GM18502 (cell line): Measurements from ENCODE around the gene KCNK3.

Source experiments
- ATAC-seq: cut with Tn5 transposase; IDR thresholded peaks from one replicate; pipeline ENCODE4 v1.9.1; 2021; ENCODE audit warnings: mild to moderate bottlenecking; ENCODE audit not compliant: unreplicated experiment, poor library complexity

The KCNK3 gene

DNA sequence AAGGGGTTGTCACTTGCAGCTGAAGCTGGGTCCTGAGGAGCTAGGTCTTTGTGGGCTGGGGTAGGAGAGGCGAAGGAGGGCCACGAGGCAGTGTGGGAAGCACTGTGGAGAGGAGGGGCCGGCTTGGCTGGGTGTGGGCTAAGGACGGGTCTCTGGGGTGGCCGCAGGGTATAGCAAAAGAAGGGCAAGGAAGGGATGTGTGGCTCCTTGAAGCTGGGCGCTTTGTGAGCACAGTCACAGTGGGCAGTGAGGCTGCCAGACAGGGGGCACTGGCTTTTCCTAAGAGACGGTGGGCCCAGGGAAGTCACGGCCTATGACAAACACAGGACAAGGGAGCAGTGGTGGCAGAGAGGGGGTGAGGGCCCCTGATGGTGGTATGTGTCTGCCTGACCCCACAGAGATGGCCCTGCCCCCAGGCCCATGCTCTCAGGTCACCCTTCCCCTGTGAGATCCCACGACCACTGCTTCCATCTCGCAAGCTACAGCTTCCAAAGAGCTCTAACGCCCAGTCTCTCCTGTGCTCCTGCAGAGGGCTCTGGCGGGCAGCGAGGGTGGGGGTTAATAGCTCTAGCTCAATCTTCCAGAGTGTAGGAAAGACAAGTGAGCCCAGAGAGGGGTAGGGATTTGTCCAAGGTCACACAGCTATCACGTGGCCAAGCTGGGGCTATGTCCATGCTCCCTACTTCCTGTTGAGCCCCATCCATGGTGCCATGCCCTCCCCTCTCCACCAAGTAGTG is 32.4 kb downstream of the KCNK3 start:
- ATAC-seq, result no peak

DNA sequence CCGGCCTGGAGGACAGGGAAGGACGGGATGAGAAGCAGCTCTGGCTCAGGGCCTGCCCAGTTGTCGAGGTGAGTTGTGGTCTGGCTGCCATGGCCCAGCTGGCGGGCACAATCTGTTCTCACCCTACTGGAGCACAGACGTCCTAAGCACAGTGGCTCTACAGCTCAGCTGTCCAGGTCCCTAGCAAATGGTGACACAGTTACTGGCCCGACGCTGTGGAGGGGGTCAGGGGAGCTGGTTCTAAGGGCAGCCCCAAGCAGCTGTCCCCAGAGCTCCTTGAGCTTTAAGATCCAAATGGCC is 32.9 kb downstream of the KCNK3 start:
- ATAC-seq, result no peak

DNA sequence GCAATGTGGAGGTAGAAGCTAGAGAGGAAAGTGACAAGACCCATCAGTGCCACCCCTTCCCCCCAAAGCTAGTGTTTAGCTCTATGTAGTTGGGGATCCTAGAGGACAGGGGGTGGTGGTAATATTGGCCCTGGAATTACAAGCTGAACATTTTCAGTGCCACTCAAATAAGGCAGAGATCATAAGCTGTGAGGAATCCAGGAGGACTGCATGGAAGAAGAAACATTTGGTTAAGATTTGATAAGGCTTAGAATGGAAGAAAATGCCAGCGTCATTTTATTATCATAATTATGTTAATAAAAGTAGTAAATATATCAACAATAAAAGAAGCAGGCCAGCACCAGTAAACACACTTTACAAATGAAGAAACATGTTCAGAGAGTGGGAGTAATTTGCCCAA is 33.7 kb downstream of the KCNK3 start:
- no peak for ATAC-seq

- ATAC-seq, result no peak
Measured at GRCh38 chr2:26727641-26728561, 35.4 kb downstream of the KCNK3 start.

DNA sequence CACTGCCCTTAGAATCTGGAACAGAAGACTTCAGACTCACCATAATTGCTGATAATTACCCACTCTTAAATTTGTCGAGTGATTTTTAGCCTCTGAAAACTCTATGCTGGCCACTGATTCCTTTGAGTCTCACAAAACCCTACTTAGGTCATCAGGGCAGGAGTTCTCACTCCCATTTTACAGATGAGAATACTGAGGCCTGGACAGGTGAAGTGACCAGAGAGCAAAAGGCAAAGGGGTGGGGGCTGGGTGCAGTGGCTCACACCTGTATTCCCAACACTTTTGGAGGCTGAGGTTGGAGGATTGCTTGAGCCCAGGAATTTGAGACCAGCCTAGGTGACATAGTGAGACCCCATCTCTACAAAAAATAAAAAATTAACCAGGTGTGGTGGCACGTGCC is 36.8 kb downstream of the KCNK3 start:
- no peak for ATAC-seq

GRCh38 chr2:26730549-26731344 is 38.2 kb downstream of the KCNK3 start:
- no peak for ATAC-seq

GRCh38 chr2:26731714-26732113 is 39.2 kb downstream of the KCNK3 start:
- no peak for ATAC-seq

DNA sequence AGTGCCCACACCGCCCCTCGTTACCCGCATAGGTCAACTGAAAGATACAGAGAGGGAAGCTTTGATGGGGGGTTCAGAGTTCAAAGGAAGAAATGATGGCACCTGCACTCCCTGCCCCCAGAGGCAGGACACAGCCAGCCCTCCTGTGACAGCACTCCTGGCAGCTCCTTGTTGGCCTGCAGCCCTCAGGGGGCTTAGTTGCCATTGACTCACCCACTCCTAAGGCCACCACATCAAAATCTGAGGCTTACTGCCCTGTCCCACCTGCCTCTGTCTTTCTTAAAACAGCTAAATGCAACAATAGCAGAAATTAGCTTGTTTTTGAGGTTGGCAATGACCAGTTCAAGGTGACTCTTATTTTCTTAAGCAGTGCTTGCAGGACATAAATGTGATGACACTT is 39.9 kb downstream of the KCNK3 start:
- ATAC-seq, result no peak

- ATAC-seq, result no peak
Measured at GRCh38 chr2:26733413-26733812, 40.9 kb downstream of the KCNK3 start.

DNA sequence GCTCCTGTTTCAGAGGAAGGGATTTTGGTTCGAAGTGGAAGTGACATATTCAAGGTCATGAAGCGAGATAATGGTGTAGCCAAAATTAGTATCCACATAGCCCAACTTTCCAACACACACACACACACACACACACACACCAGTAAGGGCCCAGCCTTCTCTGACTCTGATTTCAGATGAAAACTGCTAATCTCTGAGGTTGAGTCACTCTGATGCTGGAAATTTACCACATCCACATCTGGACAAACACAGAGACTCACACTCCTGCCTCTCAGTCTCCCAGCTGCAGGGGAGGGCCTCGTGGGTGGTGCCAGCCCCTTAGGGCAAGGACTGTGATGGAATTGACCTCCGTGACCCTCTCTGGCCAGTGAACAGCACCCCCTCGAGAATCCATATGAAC is 42.6 kb downstream of the KCNK3 start:
- no peak for ATAC-seq

- ATAC-seq, result no peak
Measured at GRCh38 chr2:26735883-26736588, 43.5 kb downstream of the KCNK3 start.

GRCh38 chr2:26737221-26737620 is 44.7 kb downstream of the KCNK3 start:
- no peak for ATAC-seq

- no peak for ATAC-seq
Measured at GRCh38 chr2:26738481-26738880, 46.0 kb downstream of the KCNK3 start.

DNA sequence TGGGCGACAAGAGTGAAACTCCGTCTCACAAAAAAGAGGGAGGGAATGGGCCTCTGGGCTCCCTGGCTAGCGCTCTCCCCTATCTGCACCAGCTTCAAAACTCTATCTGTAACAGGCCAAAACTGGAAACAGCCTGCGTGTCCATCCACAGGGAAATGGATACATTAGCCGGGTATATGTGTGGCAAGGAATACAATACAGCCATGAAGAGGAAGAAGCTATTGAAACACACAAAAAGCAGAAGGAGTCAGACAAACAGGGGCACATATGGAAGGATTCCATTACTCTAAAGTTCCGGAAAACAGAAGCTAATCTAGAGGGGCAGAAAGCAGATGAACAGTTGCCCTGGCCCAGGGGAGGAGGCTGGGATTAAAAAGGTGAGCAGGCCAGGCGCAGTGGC is 47.0 kb downstream of the KCNK3 start:
- ATAC-seq, result no peak

DNA sequence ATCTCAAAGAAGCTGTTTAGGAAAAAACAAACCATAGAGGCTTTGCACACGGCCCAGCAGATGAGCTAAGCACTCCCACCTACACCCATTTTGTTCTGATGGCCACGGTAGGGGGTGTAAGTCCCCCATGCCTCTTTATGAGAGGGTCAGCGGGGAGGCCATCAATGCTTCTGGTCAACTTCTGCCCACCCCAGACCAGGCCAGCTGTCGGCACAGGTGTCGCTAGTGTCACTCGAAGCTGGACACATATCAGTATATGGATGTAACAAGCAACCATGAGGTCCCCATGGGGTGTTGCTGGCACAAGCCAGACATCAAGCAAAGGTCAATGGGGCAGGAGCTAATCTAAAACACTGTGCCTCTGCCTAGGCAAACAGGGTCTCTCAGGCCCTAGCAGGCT is 47.8 kb downstream of the KCNK3 start:
- no peak for ATAC-seq

- no peak for ATAC-seq
Measured at GRCh38 chr2:26740890-26741302, 48.4 kb downstream of the KCNK3 start.

DNA sequence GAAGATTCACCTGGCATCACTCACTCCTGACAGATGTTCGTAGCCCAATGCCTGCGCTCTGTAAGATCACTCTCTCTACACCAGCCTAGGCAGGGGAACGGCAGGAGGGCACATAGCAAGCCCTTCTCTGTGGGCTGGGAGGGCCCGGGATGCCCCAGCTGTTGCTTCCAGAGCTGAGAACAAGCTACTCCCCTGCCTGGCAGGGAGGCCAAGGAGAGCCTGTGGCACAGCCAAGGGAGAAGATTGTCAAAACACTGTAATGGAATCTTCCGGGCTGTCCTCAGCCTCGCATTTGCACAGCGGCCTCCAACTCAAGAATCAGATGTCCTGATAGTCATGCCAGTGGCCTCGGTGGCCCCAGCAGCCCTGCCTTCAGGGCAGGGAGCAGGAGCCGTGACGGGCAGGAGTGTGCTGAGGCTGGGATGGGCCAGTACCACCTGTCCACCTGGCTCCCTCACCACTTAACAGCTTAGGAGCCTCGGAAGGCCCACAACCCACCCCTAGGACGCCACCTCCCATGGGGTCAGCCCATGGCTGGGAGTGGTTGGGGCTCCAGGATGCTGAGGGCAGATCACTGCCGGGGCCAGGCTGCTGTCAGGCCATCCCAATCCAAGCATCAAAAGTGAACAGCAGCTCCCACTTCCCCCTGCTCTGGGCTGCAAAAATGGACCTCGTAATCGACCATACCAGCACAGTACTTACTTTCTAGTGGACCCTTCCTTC is 49.7 kb downstream of the KCNK3 start:
- no peak for ATAC-seq

GRCh38 chr2:26743852-26744251 is 51.3 kb downstream of the KCNK3 start:
- no peak for ATAC-seq

DNA sequence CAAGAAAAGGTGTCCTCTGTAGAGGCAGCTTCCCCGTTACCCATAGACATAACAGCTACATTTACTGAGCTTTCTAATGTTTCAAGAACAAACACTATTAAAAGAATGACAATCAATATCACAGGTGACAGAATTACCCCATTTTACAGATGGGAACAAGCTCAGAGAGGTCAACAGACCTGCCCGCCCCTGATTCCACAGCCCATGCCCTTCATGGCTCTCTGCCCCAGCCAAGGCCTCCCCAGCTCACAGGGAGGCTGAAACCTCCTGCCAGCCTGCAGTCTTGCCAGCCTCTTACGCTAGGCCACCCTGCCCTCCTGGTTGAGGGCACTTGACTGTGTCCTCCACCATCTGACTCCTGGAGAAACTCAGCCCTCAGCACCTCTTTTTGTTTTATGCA is 52.4 kb downstream of the KCNK3 start:
- no peak for ATAC-seq
